ENCODE results near the gene GNB4. TPM values are rescaled to one million over a fixed set of nuclear protein-coding genes. Genes with fewer than 3 reads are reported as not detected.

The GNB4 gene
- total and polyA plus RNA-seq, 10 of the 15 experiments (the other 5 are each of a cell fraction or from before 2014, with no cell fraction given), result 0.14 to 3.4 (median 1.8) TPM

GRCh38 chr3:179463319-179463718 lies 12.0 kb upstream of the GNB4 start:
- POLR2A ChIA-PET, result interaction anchor here (0.6 kb wide), 1 partner anchor 177 kb away, joined by 7 read pairs; no protein-coding TSS in a partner anchor
- Histone ChIP-seq H3K4me3 (no peak overlapping the region), H3K36me3 (ENCODE audit: control insufficient read depth in 2 of 2, insufficient read depth in 2 of 2, low read length in 1 of 2) (no peaks in the 10 kb centered on the region), H3K27ac (ENCODE audit: control insufficient read depth, insufficient read depth) (no peak overlapping the region), H3K4me2 (ENCODE audit: control insufficient read depth, insufficient read depth) (no peak overlapping the region), H3K27me3 (replicated peaks in 1 of 2; ENCODE audit: control insufficient read depth in 2 of 2, insufficient read depth in 2 of 2, low read length in 1 of 2) (no peaks in the 10 kb centered on the region; a peak in 1 of 4 replicates), H3K9me3 (replicated peaks; ENCODE audit: control insufficient read depth, insufficient read depth, low read length) (no peaks in the 10 kb centered on the region), H3K9ac (ENCODE audit: control insufficient read depth, insufficient read depth, low read length) (no peak overlapping the region), H2AFZ (ENCODE audit: control insufficient read depth, low read depth, low read length) (no peak overlapping the region), H3K79me2 (ENCODE audit: control insufficient read depth, insufficient read depth, low read length) (no peaks in the 10 kb centered on the region), H4K20me1 (ENCODE audit: control insufficient read depth, insufficient read depth) (no peaks in the 10 kb centered on the region), H3K4me1 (ENCODE audit: control insufficient read depth, insufficient read depth, low read length) (no peaks in the 10 kb centered on the region)
- in situ Hi-C loops (cut with MboI), result no loop called here
- 0% methylated on average over 1 of the region's 1 CpG for WGBS (ENCODE audit: insufficient coverage, insufficient replicate concordance, low lambda C conversion rate, missing lambda C conversion rate)
- ATAC-seq (no peak), DNase-seq (ENCODE audit: low read depth, low spot score) (no peak), FAIRE-seq (no peak)
- no TSS peak for BruUV-seq (replicated peaks)
- CTCF ChIA-PET, result no interaction called here
- SMC1A ChIA-PET (ENCODE audit: uncharacterized antibody, unreplicated experiment), result interaction anchor here (0.9 to 1.2 kb wide), 2 partner anchors 10 to 141 kb away, joined by 3 to 4 read pairs; partner anchors contain the start of genes MRPL47 and NDUFB5
- intact Hi-C loops (cut with micrococcal nuclease; ENCODE audit: unreplicated experiment), result no loop called here
- RAD21 ChIA-PET (ENCODE audit: unreplicated experiment), result no interaction called here
- no peak for TF ChIP-seq SREBF1 (IDR thresholded peaks at IDR 0.05; ENCODE audit: low read length)
- TF ChIP-seq CTCF (IDR thresholded peaks at IDR 0.05 in 2 of 3, conservative IDR thresholded peaks at IDR 0.05 in 1 of 3; ENCODE audit: control insufficient read depth in 2 of 3, extremely low read depth in 1 of 3, insufficient read depth in 1 of 3, low read depth in 3 of 3, low read length in 3 of 3), result no peak
- no peak for TF ChIP-seq TCF3 (IDR thresholded peaks at IDR 0.05; ENCODE audit: borderline replicate concordance, insufficient read depth, low read depth, low read length)
- TF ChIP-seq PBX3 (IDR thresholded peaks at IDR 0.05; ENCODE audit: insufficient replicate concordance, low read depth, low read length), result no peak
- no peak for TF ChIP-seq NFXL1 (IDR thresholded peaks at IDR 0.05; ENCODE audit: borderline replicate concordance)
- TF ChIP-seq TAF1 (IDR thresholded peaks at IDR 0.05; ENCODE audit: borderline replicate concordance, low read depth, low read length), result no peak
- no peak for TF ChIP-seq PAX5 (IDR thresholded peaks at IDR 0.05; ENCODE audit: borderline replicate concordance, low read depth, low read length)
- TF ChIP-seq TBL1XR1 (IDR thresholded peaks at IDR 0.05; ENCODE audit: low read depth, low read length), result no peak
- TF ChIP-seq NFYA (IDR thresholded peaks at IDR 0.05; ENCODE audit: borderline replicate concordance, low read depth, low read length), result no peak
- TF ChIP-seq ZNF622 (IDR thresholded peaks at IDR 0.05), result no peak

Data from GM12878 (cell line).